Testis (tissue), 3 donors: ENCODE data around the gene ZBTB7C. TPM values are rescaled to one million over a fixed set of nuclear protein-coding genes. Genes with fewer than 3 reads are reported as not detected.

Experiments
- DNase-seq: peaks from one replicate; pipeline ENCODE4 v3.0.0-alpha.2; 2019
- H3K27ac ChIP-seq, 2 donors: fragments of 200-600 bp; sonication (generic); one replicate each; pipeline ENCODE4 v1.5.1; 2019
- H3K27me3 ChIP-seq: fragments of 200-600 bp; sonication (generic); one replicate; pipeline ENCODE4 v1.5.1; 2019
- H3K36me3 ChIP-seq: fragments of 200-600 bp; sonication (generic); one replicate; pipeline ENCODE4 v1.5.1; 2017; ENCODE audit warnings: low read depth; ENCODE audit errors: missing control alignments
- H3K4me1 ChIP-seq: fragments of 200-600 bp; sonication (generic); one replicate; pipeline ENCODE4 v1.5.1; 2019
- H3K4me3 ChIP-seq, 2 donors: fragments of 200-600 bp; sonication (generic); one replicate each; pipeline ENCODE4 v1.5.1; 2017 to 2019
- H3K9me3 ChIP-seq: fragments of 200-600 bp; sonication (generic); one replicate; pipeline ENCODE4 v1.5.1; 2017
- CTCF ChIP-seq, 3 experiments: fragments of 450-650 bp in 2 of 3; fragments of 200-600 bp in 1 of 3; sonication (generic) in 1 of 3; IDR thresholded peaks; one replicate each; pipeline ENCODE4 v1.5.1; 2016 to 2019; ENCODE audit warnings: antibody characterized with exemption in 3 of 3, mild to moderate bottlenecking in 2 of 3, moderate library complexity in 1 of 3
- POLR2A ChIP-seq: fragments of 450-650 bp; IDR thresholded peaks from one replicate; pipeline ENCODE4 v1.6.1; 2017; ENCODE audit warnings: antibody characterized with exemption, mild to moderate bottlenecking, moderate library complexity
- WGBS, 2 donors: methylation state at CpG; one replicate each; pipeline ENCODE4 v1.1.5; 2018; 5-methylcytosine and 5-hydroxymethylcytosine counted together
- intact Hi-C: fragments of 100-400 bp; cut with DNase I; formaldehyde crosslinking; loops from one replicate; pipeline ENCODE4 v1.15.1; 2023; ENCODE audit warnings: low total_unique reads
- polyA plus RNA-seq: library from polyadenylated mRNA; stranded (reverse); fragments of 350-450 nt; fragmentation: Illumina TruSeq; extraction: RNeasy Lipid Tissue Mini Kit (QIAGEN cat#74804); gene quantifications from one replicate; pipeline ENCODE4 v1.2.3, GENCODE V29; 2014; ENCODE audit warnings: low read depth, low replicate concordance; ENCODE audit not compliant: insufficient read depth
- total RNA-seq, 2 donors: library from RNA; depleted of rRNA; stranded (reverse); fragments of >200 nt; gene quantifications; one replicate each; pipeline ENCODE4 v1.2.3, GENCODE V29; 2016

The ZBTB7C gene
- total and polyA plus RNA-seq, 3 donors from 2014 or later: 14.1 to 65.4 (median 42.4) TPM

- Histone ChIP-seq H3K36me3 (no peaks in the 10 kb centered on the region), H3K27ac (no peak overlapping the region), H3K4me1 (peaks cover 10% of the 10 kb centered on the region), H3K9me3 (no peaks in the 10 kb centered on the region), H3K27me3 (no peaks in the 10 kb centered on the region), H3K4me3 (no peak overlapping the region)
- no peak for DNase-seq
- no peak for TF ChIP-seq CTCF (IDR thresholded peaks at IDR 0.05)
- no peak for TF ChIP-seq POLR2A
- WGBS, 2 donors: 90 to 94% methylated on average over 2 of the region's 2 CpGs
- intact Hi-C loops: no loop called here
Observed at GRCh38 chr18:48323151-48323550, 86.0 kb downstream of the ZBTB7C start.

GRCh38 chr18:48321536-48321935 is 87.6 kb downstream of the ZBTB7C start:
- peaks cover 10% of the 10 kb centered on the region for H3K4me1 ChIP-seq
- 88 to 91% methylated on average over 7 of the region's 7 CpGs for WGBS, 2 donors
- TF ChIP-seq POLR2A (no peak), CTCF (IDR thresholded peaks at IDR 0.05) (no peak)
- H3K9me3 ChIP-seq: no peaks in the 10 kb centered on the region
- H3K27me3 ChIP-seq: no peaks in the 10 kb centered on the region
- no peak for DNase-seq
- intact Hi-C loops: no loop called here
- H3K27ac ChIP-seq: no peak overlapping the region
- H3K4me3 ChIP-seq: no peak overlapping the region
- no peaks in the 10 kb centered on the region for H3K36me3 ChIP-seq

GRCh38 chr18:48321121-48321520 is 88.1 kb downstream of the ZBTB7C start:
- H3K4me3 ChIP-seq: no peak overlapping the region
- no peak for DNase-seq
- peaks cover 10% of the 10 kb centered on the region for H3K4me1 ChIP-seq
- TF ChIP-seq CTCF (IDR thresholded peaks at IDR 0.05) (no peak), POLR2A (no peak)
- 96 to 100% methylated on average over 3 of the region's 3 CpGs for WGBS, 2 donors
- no peaks in the 10 kb centered on the region for H3K27me3 ChIP-seq
- H3K27ac ChIP-seq: no peak overlapping the region
- H3K36me3 ChIP-seq: no peaks in the 10 kb centered on the region
- intact Hi-C loops: no loop called here
- no peaks in the 10 kb centered on the region for H3K9me3 ChIP-seq

- H3K27ac ChIP-seq: no peak overlapping the region
- no peak for TF ChIP-seq CTCF (IDR thresholded peaks at IDR 0.05)
- no peak for TF ChIP-seq POLR2A
- intact Hi-C loops: no loop called here
- H3K4me1 ChIP-seq: peaks cover 10% of the 10 kb centered on the region
- H3K9me3 ChIP-seq: no peaks in the 10 kb centered on the region
- no peak overlapping the region for H3K4me3 ChIP-seq
- DNase-seq: no peak
- WGBS, 2 donors: 42 to 90% methylated on average over 4 of the region's 4 CpGs
- H3K36me3 ChIP-seq: no peaks in the 10 kb centered on the region
- no peaks in the 10 kb centered on the region for H3K27me3 ChIP-seq
Observed at GRCh38 chr18:48320639-48320945, 88.6 kb downstream of the ZBTB7C start.

- Histone ChIP-seq H3K27ac (no peak overlapping the region), H3K4me3 (no peak overlapping the region)
- intact Hi-C loops: no loop called here
Observed at GRCh38 chr18:48319801-48320638, 89.2 kb downstream of the ZBTB7C start.

More at GRCh38 chr18:48319801-48320638, 89.2 kb downstream of the ZBTB7C start:
- 60 to 72% methylated on average over 7 to 10 of the region's 10 CpGs for WGBS, 2 donors
- no peaks in the 10 kb centered on the region for H3K27me3 ChIP-seq
- H3K9me3 ChIP-seq: no peaks in the 10 kb centered on the region
- H3K36me3 ChIP-seq: no peaks in the 10 kb centered on the region
- TF ChIP-seq CTCF (IDR thresholded peaks at IDR 0.05) (no peak), POLR2A (no peak)
- peaks cover 10% of the 10 kb centered on the region for H3K4me1 ChIP-seq
- DNase-seq: no peak
